Caco-2 (cell line): ENCODE data around the gene SF3B3. TPM values are rescaled to one million over a fixed set of nuclear protein-coding genes. Genes with fewer than 3 reads are reported as not detected.
A peak's percentile ranks its signal among the peaks of the same experiment; 100 is the strongest.

Source experiments
- BruUV-seq: library from RNA; stranded (reverse); fragments of 400-500 nt; replicated peaks from 2 replicates; lab custom pipeline; 2021; lab: Mats Ljungman, UMichigan
- CTCF ChIA-PET: fragments of 300-600 bp; sonication (Branson Sonifier 250); formaldehyde crosslinking; loops from one replicate; lab custom pipeline; 2022; ENCODE audit warnings: antibody characterized with exemption; lab: Charles Lee
- POLR2A ChIA-PET: fragments of 300-600 bp; sonication (Branson Sonifier 250); formaldehyde crosslinking; loops from one replicate; lab custom pipeline; 2022; ENCODE audit warnings: antibody characterized with exemption; lab: Charles Lee
- DNase-seq, 2 experiments: peaks; one replicate each; pipeline versions ENCODE4 v3.0.0 to v3.0.0-alpha.2; 2020 to 2022
- H3K27me3 ChIP-seq: replicated peaks from 2 replicates; pipeline ENCODE4 v1.6.0; 2011; ENCODE audit warnings: low read length; ENCODE audit not compliant: control insufficient read depth, insufficient read depth
- H3K36me3 ChIP-seq: 2 replicates; pipeline ENCODE4 v1.5.1; 2011; ENCODE audit warnings: low read length; ENCODE audit not compliant: control insufficient read depth, insufficient read depth
- H3K4me1 ChIP-seq: fragments of 250-450 bp; sonication (Bioruptor Pico); 2 replicates; pipeline ENCODE4 v1.5.1; 2020; ENCODE audit warnings: mild to moderate bottlenecking
- H3K4me3 ChIP-seq: 2 replicates; pipeline ENCODE4 v1.5.1; 2011; ENCODE audit warnings: low read depth, mild to moderate bottlenecking, control low read depth, low read length
- H3K9me3 ChIP-seq: fragments of 250-450 bp; sonication (Bioruptor Pico); 2 replicates; pipeline ENCODE4 v1.5.1; 2020; ENCODE audit warnings: mild to moderate bottlenecking, moderate library complexity
- H3K27ac Mint-ChIP-seq: one replicate; pipeline ENCODE4 v1.8.0; 2022; ENCODE audit warnings: mixed read lengths; ENCODE audit not compliant: unreplicated experiment
- H3K27me3 Mint-ChIP-seq: one replicate; pipeline ENCODE4 v1.8.0; 2022; ENCODE audit warnings: mixed read lengths; ENCODE audit not compliant: insufficient read depth, unreplicated experiment
- H3K36me3 Mint-ChIP-seq: one replicate; pipeline ENCODE4 v1.8.0; 2022; ENCODE audit warnings: mild to moderate bottlenecking, mixed read lengths; ENCODE audit not compliant: insufficient read depth, unreplicated experiment
- H3K4me1 Mint-ChIP-seq: one replicate; pipeline ENCODE4 v1.8.0; 2022; ENCODE audit warnings: low read depth, mixed read lengths; ENCODE audit not compliant: unreplicated experiment
- H3K4me3 Mint-ChIP-seq: one replicate; pipeline ENCODE4 v1.8.0; 2022; ENCODE audit warnings: mild to moderate bottlenecking, moderate library complexity, mixed read lengths; ENCODE audit not compliant: unreplicated experiment
- H3K9me3 Mint-ChIP-seq: one replicate; pipeline ENCODE4 v1.8.0; 2022; ENCODE audit warnings: mixed read lengths; ENCODE audit not compliant: unreplicated experiment
- intact Hi-C: fragments of 100-400 bp; cut with micrococcal nuclease; formaldehyde crosslinking; loops from one replicate; pipeline ENCODE4 v1.10.0; 2022; ENCODE audit not compliant: unreplicated experiment
- total RNA-seq: library from RNA; stranded (reverse); gene quantifications from 2 replicates; pipeline ENCODE4 v1.2.3, GENCODE V29; 2022
- TF ChIP-seq, protein P1 (sequence below), 2 experiments: fragments of 200-600 bp in 1 of 2; IDR thresholded peaks; 1 replicate in 1 of 2; 2 replicates in 1 of 2; pipeline versions ENCODE4 v1.5.1 to v1.8.0; 2011 to 2022; ENCODE audit warnings: antibody characterized with exemption in 1 of 2, control low read depth in 1 of 2, inconsistent platforms in 1 of 2, low read depth in 1 of 2, low read length in 1 of 2, mild to moderate bottlenecking in 1 of 2, moderate library complexity in 1 of 2; ENCODE audit not compliant: insufficient read depth in 1 of 2, severe bottlenecking in 1 of 2, unreplicated experiment in 1 of 2

SF3B3 gene
- total RNA-seq, 1 experiment from 2014 or later, result 387 TPM

GRCh38 chr16:70508752-70509151 is 14.9 kb upstream of the SF3B3 start:
- H3K4me3 ChIP-seq, result no peak overlapping the region
- H3K4me1 ChIP-seq, result 0 out of 2 replicates have a peak, but pooled peaks cover 3% of the 10 kb centered on the region
- peaks cover 7% of the 10 kb centered on the region for H3K36me3 ChIP-seq
- peaks cover 58% of the 10 kb centered on the region for H3K36me3 Mint-ChIP-seq
- H3K4me3 Mint-ChIP-seq, result no peak overlapping the region
- ChIA-PET POLR2A (no interaction called here), CTCF (interaction anchor here (1.0 kb wide), 2 partner anchors 145 to 184 kb away, joined by 4 to 12 read pairs; no protein-coding TSS in a partner anchor)
- intact Hi-C loops, result loop anchor here (2.0 kb wide), 1 partner anchor 144 kb away; no protein-coding TSS in a partner anchor
- TSS peak; percentile 40 for BruUV-seq
- H3K27me3 ChIP-seq, result no peaks in the 10 kb centered on the region
- H3K27ac Mint-ChIP-seq, result no peak overlapping the region
- no peaks in the 10 kb centered on the region for H3K9me3 Mint-ChIP-seq
- peaks cover 3% of the 10 kb centered on the region for H3K4me1 Mint-ChIP-seq
- H3K27me3 Mint-ChIP-seq, result no peaks in the 10 kb centered on the region
- DNase-seq, result no peak
- H3K9me3 ChIP-seq, result no peaks in the 10 kb centered on the region
- TF ChIP-seq, protein P1, sequence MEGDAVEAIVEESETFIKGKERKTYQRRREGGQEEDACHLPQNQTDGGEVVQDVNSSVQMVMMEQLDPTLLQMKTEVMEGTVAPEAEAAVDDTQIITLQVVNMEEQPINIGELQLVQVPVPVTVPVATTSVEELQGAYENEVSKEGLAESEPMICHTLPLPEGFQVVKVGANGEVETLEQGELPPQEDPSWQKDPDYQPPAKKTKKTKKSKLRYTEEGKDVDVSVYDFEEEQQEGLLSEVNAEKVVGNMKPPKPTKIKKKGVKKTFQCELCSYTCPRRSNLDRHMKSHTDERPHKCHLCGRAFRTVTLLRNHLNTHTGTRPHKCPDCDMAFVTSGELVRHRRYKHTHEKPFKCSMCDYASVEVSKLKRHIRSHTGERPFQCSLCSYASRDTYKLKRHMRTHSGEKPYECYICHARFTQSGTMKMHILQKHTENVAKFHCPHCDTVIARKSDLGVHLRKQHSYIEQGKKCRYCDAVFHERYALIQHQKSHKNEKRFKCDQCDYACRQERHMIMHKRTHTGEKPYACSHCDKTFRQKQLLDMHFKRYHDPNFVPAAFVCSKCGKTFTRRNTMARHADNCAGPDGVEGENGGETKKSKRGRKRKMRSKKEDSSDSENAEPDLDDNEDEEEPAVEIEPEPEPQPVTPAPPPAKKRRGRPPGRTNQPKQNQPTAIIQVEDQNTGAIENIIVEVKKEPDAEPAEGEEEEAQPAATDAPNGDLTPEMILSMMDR (IDR thresholded peaks at IDR 0.05; ENCODE audit: insufficient read depth in 1 of 2, low read depth in 1 of 2, low read length in 1 of 2, severe bottlenecking in 1 of 2, unreplicated experiment in 1 of 2), result no peak

- no peaks in the 10 kb centered on the region for H3K9me3 Mint-ChIP-seq
Observed at GRCh38 chr16:70510216-70510615, 13.4 kb upstream of the SF3B3 start.

DNA sequence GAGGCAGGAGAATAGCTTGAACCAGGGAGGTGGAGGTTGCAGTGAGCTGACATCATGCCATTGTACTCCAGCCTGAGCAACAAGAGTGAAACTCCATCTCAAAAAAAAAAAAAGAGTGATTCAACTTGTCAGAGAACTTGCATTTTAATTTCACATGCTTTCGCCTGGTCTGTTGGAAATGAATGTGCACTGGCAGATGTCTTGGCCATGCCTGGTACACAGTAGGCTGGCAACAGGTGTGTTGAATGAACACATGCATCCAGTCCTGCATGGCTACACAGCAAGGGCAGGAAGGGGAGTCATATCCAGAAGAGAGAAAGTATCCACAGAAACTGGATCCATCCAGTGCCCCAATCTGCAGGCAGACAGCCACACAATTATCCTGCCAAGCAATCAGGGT is 11.8 kb upstream of the SF3B3 start:
- TF ChIP-seq, protein P1 (IDR thresholded peaks at IDR 0.05; ENCODE audit: insufficient read depth in 1 of 2, low read depth in 1 of 2, low read length in 1 of 2, severe bottlenecking in 1 of 2, unreplicated experiment in 1 of 2), result no peak
- intact Hi-C loops, result no loop called here
- no peaks in the 10 kb centered on the region for H3K27me3 Mint-ChIP-seq
- ChIA-PET CTCF (no interaction called here), POLR2A (no interaction called here)
- no peak overlapping the region for H3K4me3 ChIP-seq
- H3K9me3 ChIP-seq, result no peaks in the 10 kb centered on the region
- H3K9me3 Mint-ChIP-seq, result no peaks in the 10 kb centered on the region
- H3K4me3 Mint-ChIP-seq, result no peak overlapping the region
- H3K4me1 ChIP-seq, result no peaks in the 10 kb centered on the region
- no peaks in the 10 kb centered on the region for H3K4me1 Mint-ChIP-seq
- no TSS peak for BruUV-seq
- peaks cover 7% of the 10 kb centered on the region for H3K36me3 ChIP-seq
- H3K27ac Mint-ChIP-seq, result no peak overlapping the region
- DNase-seq, result no peak
- peaks cover 68% of the 10 kb centered on the region for H3K36me3 Mint-ChIP-seq
- no peaks in the 10 kb centered on the region for H3K27me3 ChIP-seq

More at GRCh38 chr16:70510216-70510615, 13.4 kb upstream of the SF3B3 start:
- BruUV-seq, result no TSS peak
- ChIA-PET CTCF (interaction anchor here (0.6 kb wide), 1 partner anchor 102 kb away, joined by 4 read pairs; no protein-coding TSS in a partner anchor), POLR2A (no interaction called here)
- Mint-ChIP-seq H3K36me3 (peaks cover 67% of the 10 kb centered on the region), H3K27me3 (no peaks in the 10 kb centered on the region), H3K4me3 (no peak overlapping the region), H3K27ac (no peak overlapping the region), H3K4me1 (no peaks in the 10 kb centered on the region)
- intact Hi-C loops, result no loop called here
- DNase-seq, result no peak
- H3K27me3 ChIP-seq, result no peaks in the 10 kb centered on the region
- TF ChIP-seq, protein P1 (IDR thresholded peaks at IDR 0.05; ENCODE audit: insufficient read depth in 1 of 2, low read depth in 1 of 2, low read length in 1 of 2, severe bottlenecking in 1 of 2, unreplicated experiment in 1 of 2), result no peak
- H3K4me3 ChIP-seq, result no peak overlapping the region
- H3K4me1 ChIP-seq, result no peaks in the 10 kb centered on the region
- peaks cover 7% of the 10 kb centered on the region for H3K36me3 ChIP-seq
- H3K9me3 ChIP-seq, result no peaks in the 10 kb centered on the region
